Stimulated activated CD4-positive, alpha-beta T cell treated with anti-CD3 and anti-CD28 coated beads, Interleukin-2, amount 100 ng/mL, for 48 hours (primary cell): ENCODE results near the gene TOMM34.

Experiments
- DNase-seq, 2 donors: peaks; one replicate each; pipeline ENCODE4 v3.0.0-alpha.2; 2020

TOMM34 gene

GRCh38 chr20:44924541-44924940 lies 35.7 kb downstream of the TOMM34 start:
- no peak for DNase-seq

DNA sequence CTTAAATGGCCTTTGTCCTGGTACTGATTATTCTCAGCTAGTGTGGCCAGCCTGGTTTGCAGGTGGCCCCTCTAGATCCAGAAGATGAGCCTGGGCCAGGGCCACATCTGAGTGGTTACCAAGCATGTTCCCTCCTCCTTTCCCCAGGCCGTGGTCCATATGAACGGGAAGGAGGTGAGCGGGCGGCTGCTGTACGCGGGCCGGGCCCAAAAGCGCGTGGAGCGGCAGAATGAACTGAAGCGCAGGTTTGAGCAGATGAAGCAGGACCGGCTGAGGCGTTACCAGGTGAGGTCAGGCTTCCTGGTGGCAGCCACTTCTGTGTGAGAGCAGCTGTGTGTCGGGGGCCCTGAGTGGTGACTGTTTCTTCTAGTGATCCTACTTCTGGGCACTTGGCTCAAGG lies 38.8 kb downstream of the TOMM34 start:
- DNase-seq: no peak

GRCh38 chr20:44918761-44919160 lies 41.4 kb downstream of the TOMM34 start:
- DNase-seq: no peak

GRCh38 chr20:44918342-44918741 lies 41.9 kb downstream of the TOMM34 start:
- no peak for DNase-seq

DNA sequence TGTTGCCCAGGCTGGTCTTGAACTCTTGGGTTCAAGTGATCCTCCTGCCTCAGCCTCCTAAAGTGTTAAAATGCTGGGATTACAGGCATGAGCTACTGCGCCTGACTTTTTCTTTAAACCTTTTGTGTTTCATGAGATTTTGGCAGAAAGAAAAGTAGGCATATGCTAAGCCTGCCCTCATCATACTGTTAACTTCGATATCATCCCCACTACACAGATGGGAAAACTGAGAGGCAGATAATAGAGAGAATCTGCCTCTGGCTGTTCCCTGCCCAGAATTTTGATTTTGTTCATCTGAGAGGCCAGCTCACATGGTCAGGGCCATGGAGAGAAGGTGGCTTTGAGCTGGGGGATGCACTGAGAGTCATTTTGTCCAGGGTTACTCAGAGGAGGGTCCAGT lies 42.8 kb downstream of the TOMM34 start:
- DNase-seq: no peak

- DNase-seq: no peak
Measured at GRCh38 chr20:44916586-44916985, 43.6 kb downstream of the TOMM34 start.

DNA sequence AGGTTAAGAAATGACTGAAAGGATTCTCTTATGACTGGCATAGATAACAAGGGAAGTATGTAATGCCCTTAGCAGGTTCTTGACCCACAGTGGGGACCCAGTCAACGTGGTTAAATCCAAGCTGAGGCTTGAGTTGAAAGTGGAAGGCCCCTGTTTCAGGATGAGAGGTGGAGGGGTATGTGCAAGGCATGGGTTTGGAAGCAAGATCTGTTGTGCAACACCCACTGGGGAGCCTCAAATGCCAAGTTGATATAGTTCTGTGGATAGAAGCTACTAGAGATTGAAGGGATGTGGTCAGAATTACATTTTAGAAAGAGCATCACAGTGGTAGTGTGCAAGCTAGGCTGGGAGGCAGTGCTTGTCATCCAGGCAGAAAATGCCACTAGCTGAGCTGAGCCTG lies 45.3 kb downstream of the TOMM34 start:
- no peak for DNase-seq

DNA sequence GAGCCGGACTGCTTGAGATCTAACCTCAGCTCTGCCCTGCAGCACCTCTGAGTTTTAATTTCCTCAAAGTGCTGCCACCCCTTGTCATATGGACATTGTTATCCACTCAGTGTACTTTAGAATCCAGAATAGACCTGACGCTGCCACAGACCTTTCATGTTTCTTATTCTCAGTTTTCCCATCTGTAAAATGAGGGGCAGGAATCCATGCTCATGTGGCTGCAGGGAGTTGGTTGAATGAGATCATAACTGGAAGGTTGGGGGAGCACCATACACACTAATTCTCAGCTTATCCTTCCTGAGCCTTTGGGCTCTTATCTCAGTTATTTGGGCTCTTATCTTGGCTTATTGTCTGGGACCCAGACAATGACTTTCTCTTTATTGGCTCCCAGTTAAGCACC lies 48.0 kb downstream of the TOMM34 start:
- DNase-seq: no peak

GRCh38 chr20:44911264-44911921 lies 48.8 kb downstream of the TOMM34 start:
- DNase-seq: peak; percentile 48 to 62

- DNase-seq: no peak
Measured at GRCh38 chr20:44910690-44911262, 49.4 kb downstream of the TOMM34 start.

DNA sequence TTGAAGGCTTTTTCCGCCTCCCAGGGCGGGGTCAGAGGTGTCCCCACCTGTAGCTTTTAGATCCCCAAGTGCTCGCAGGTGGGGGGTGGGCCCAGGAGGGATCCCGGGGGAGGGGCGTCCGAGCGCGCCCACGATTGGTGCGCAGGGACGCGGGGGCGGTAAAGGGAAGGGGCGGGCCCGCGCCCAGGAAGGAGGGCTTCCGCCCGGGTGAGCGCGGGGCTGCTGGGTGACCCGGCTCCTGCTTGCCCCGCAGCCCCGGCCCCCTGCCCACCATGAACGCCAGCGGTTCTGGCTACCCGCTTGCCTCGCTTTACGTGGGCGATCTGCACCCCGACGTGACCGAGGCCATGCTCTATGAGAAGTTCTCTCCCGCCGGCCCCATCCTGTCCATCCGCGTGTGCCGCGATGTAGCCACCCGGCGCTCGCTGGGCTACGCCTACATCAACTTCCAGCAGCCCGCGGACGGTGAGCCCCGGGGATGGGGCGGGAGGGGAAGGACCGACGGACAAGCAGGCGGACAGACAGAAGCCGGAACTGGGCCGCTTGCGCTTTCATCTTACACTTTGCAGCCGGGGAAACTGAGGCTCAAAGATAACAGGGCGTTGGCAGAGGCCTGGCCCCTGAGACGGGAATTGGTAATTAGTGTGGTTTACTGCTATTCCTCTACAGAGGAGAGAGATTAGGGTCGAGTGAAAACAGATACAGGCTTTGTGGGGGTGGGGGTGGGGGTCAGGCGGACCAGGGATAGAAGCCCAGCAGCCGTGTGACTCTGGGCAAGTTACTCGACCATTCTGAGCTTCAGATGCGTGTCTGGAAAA lies 50.1 kb downstream of the TOMM34 start, which contains the start of gene PABPC1L:
Gene PABPC1L (plus strand): TSS at position 189 of the 818 bp plus-strand sequence. CDS start 84 bp downstream, at position 273.
- peak; percentile 70 to 75 for DNase-seq

DNA sequence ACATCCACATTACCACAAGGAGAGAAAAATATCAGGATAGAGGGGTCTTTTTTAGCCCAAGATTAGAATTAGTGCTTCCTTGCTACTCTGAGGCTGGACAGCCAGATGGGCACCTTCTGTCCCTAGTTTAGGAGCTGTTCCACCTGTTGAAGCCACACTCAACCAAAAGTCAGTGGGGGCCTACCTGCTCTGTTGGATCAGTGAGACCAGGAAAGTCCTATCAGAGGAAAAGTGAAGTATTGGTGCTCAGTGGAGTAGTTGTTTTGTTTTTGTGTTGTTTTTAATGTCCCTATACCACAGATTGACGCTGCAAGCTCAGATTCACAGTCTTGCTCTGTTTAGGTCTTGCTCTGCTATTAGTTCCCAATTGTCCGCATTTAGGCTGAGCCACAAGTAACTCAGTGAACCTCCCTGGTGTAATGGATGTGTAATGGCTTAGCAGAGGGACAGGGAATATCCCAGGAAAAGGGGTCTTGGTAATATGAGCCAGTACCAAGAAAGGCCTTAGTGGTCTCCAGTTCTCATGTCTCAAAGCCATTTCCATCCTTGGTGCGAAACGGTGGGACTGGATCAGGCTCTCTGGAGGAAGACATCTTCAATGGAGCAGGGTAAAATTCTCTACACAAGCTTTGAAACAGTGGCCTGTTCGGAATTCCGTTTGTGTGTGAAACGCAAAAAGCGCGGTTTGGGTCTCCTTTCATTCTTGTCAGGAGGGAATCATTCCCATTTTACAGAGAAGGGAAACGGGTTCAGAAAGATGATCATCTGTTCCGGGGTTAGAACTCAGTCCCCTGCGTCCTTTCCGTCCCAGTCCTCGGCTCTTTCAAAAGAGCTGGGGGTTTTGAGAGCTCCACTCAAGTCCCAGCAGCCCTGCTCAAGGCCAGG lies 51.0 kb downstream of the TOMM34 start:
- no peak for DNase-seq

DNA sequence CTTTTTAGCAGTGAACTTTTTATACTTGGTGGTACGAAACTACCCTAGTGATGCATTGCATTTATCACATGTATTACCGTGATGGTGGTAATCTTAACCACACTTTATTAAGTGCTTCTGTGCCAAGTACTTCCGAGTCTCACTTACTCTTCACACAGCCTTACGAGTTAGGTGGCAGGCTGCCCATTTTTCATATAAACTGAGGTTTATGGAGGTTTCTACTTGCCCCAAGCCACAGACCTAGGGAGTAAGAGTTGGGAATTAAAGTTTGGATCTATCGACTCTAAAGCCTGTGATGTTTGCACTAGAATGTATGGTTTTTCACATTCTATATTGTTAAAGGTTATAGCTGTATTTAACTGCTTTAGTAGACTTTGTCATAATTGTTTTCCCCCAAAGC lies 55.8 kb downstream of the TOMM34 start:
- no peak for DNase-seq

- no peak for DNase-seq
Measured at GRCh38 chr20:44901974-44902373, 58.2 kb downstream of the TOMM34 start.

DNA sequence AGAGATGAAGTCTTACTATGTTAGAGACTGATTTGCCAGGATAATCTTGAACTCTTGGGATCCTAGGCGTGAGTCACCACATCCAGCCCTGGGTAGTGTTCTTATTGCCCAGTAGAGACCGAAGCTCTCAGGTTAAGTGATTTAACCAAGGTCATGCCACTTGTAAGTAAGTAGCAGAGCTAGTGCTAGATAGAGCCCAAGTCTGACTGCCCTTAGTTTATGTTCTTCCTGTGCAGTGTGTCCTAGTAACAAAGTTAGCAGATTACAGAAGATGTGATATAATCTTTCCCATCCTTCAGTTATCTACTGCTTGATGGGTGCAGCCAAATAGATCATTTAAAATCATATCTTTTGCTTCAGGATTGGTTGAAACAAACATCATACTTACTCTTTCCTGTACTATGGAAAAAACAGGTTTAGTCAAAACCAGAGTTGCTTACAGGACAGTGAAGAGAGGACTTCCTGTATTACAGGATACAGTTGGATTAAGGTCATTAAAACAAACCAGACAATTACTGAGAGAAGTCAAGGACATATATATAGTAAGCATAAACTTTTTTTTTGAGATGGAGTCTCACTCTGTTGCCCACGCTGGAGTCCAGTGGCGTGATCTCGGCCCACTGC lies 59.9 kb downstream of the TOMM34 start:
- no peak for DNase-seq

DNA sequence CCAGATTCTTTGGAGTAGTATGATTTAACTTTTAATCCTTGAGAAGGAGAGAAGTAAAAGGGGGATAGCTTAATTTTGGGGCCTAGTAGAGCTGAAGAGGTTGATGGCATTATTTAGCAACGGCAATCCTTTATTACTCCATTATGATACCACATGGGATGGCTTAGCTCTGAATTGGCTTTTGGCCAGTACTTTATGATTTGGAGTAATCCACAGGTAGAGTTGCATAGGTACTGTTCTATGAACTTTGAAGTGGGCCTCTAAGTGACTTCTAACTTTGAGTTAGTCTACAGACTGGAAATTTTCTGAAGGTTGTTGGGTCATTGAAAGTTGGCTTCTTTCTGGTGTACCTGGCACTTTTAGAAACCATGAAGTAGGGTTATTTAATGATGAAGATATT lies 63.1 kb downstream of the TOMM34 start:
- DNase-seq: no peak

DNA sequence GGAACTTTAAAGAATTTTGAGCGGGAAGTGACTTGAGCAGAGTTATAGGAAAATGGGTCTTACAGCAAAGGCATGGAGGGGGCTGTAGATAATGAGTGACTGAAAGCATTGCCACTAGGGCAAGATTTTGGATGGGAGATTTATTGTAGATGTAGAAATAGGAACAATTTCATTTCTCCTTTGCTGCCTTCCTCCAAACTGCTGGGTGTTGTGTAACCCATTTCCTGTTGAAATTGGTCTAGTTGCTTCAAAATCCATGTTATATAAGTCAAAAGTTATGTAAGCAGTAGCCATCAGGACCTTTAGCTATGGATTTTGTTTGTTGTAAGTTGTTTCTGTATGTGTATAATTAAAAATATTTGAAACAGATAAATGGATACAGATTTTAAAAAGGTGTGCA lies 63.6 kb downstream of the TOMM34 start:
- no peak for DNase-seq

DNA sequence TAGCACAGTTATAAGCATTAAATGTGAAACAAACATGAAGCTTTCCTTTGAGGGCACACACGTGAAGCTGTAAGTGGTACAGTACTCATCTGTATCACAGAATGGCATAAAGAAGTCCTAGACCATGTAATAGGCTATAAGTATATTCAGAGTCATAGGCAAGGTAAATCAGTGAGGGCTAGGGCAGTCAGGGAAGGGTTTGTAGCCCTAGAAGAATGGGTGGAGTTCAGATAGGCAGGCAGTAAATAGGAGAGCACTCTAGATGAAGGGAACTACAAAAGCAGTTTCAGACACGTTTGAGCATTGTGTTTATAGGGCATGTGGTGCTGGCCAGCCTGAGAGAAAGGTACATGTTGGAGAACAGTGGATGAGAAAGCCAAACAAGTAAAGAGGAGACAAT lies 65.2 kb downstream of the TOMM34 start:
- DNase-seq: no peak
